Hepatocyte (in vitro differentiated cells): ENCODE measurements around the gene BAZ2A.

Source experiments
- CTCF ChIP-seq: fragments of 200-600 bp; sonication (generic); IDR thresholded peaks from 2 replicates; pipeline ENCODE4 v1.5.1; 2016; ENCODE audit warnings: antibody characterized with exemption, mild to moderate bottlenecking; ENCODE audit not compliant: poor library complexity
- EZH2 ChIP-seq: fragments of 200-600 bp; sonication (generic); IDR thresholded peaks from 2 replicates; pipeline ENCODE4 v1.6.1; 2016; ENCODE audit warnings: antibody characterized with exemption, mild to moderate bottlenecking, borderline replicate concordance
- EZH2phosphoT487 ChIP-seq: fragments of 200-600 bp; sonication (generic); IDR thresholded peaks from one replicate; pipeline ENCODE4 v1.6.1; 2018; ENCODE audit warnings: antibody characterized with exemption, mild to moderate bottlenecking, low read depth, moderate library complexity; ENCODE audit not compliant: unreplicated experiment, severe bottlenecking

DNA sequence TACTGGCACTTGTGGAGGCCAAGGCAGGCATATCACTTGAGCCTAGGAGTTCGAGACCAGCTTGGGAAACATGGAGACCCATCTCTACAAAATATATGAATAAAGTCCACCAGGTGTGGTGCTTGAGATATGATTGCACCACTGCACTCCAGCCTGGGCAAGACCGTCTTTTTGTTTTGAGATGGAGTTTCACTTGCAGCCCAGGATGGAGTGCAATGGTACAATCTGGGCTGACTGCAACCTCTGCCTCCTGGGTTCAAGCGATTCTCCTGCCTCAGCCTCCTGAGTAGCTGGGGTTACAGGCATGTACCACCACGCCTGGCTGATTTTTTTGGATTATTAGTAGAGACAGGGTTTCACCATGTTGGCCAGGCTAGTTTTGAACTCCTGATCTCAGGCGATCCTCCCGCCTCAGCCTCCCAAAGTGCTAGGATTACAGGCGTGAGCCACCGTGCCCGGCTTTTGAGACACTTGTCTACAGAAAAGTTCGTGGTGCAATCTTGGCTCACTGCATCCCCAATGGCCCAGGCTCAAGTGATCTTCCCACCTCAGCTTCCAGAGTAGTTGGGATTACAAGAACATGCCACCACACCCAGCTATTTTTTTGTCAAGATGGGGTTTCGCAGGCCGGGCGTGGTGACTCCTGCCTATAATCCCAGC, 32.0 kb upstream of the BAZ2A start:
- TF ChIP-seq CTCF (no peak), EZH2phosphoT487 (no peak), EZH2 (no peak)
